GM12873 (cell line): ENCODE measurements around the gene OTX2.

ENCODE experiments used
- CTCF ChIP-seq: IDR thresholded peaks from 2 replicates; pipeline ENCODE4 v1.5.1; 2012; ENCODE audit warnings: low read depth, mild to moderate bottlenecking, moderate library complexity, low read length, control low read depth; ENCODE audit not compliant: insufficient read depth; ENCODE audit errors: missing control alignments

OTX2 gene

GRCh38 chr14:56841611-56842010, 31.3 kb upstream of the OTX2 start:
- TF ChIP-seq CTCF = no peak

GRCh38 chr14:56840221-56840620, 29.9 kb upstream of the OTX2 start:
- no peak for TF ChIP-seq CTCF

- TF ChIP-seq CTCF = no peak
Observed at GRCh38 chr14:56829151-56829550, 18.9 kb upstream of the OTX2 start.

- TF ChIP-seq CTCF = no peak
Observed at GRCh38 chr14:56826214-56826613, 15.9 kb upstream of the OTX2 start.

- TF ChIP-seq CTCF = no peak
Observed at GRCh38 chr14:56821805-56822610, 11.7 kb upstream of the OTX2 start.

GRCh38 chr14:56821177-56821576, 10.9 kb upstream of the OTX2 start:
- no peak for TF ChIP-seq CTCF

GRCh38 chr14:56817396-56817921, 7.2 kb upstream of the OTX2 start:
- TF ChIP-seq CTCF = no peak
